Stimulated activated CD4-positive, alpha-beta T cell treated with anti-CD3 and anti-CD28 coated beads, Interleukin-15, amount 100 ng/mL, for 48 hours (primary cell): ENCODE data around the gene PQBP1.
"Not testable (repeated sequence)": the region's sequence is repeated elsewhere in the genome, so short reads cannot be mapped to it uniquely, and the experiment has no call there.

Source experiments
- DNase-seq, 2 donors: peaks; one replicate each; pipeline ENCODE4 v3.0.0-alpha.2; 2020; ENCODE audit warnings: low read depth in 2 of 2

PQBP1 gene, protein sequence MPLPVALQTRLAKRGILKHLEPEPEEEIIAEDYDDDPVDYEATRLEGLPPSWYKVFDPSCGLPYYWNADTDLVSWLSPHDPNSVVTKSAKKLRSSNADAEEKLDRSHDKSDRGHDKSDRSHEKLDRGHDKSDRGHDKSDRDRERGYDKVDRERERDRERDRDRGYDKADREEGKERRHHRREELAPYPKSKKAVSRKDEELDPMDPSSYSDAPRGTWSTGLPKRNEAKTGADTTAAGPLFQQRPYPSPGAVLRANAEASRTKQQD

GRCh38 chrX:48897625-48898306, at the start of gene PQBP1, which contains the start of gene TIMM17B:
Gene PQBP1, plus strand, starts transcription at chrX:48897930. Its CDS starts 580 bp downstream, at chrX:48898510.
Gene TIMM17B, minus strand, starts transcription at chrX:48897768. Its CDS starts 19 bp downstream, at chrX:48897749.
- DNase-seq = peak; percentile 77 to 80

- DNase-seq = no peak
Measured at GRCh38 chrX:48848847-48849246, 48.9 kb upstream of the PQBP1 start.

GRCh38 chrX:48852857-48853256, 44.9 kb upstream of the PQBP1 start:
- DNase-seq = no peak

DNA sequence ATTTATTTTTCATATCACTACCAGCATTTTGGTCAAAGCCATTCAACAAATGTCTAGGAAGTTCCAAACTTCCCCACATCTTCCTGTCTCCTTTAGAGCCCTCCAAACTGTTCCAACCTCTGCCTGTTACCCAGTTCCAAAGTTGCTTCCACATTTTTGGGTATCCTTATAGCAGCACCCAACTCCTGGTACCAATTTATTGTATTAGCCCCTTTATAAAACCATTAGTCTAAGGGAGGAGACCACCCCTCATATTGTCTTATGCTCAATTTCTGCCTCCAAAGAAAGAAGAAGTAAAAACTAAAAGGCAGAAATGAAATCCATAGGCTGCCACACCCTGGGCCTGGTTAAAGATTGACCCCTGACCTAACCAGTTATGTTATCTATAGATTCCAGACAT, 44.2 kb upstream of the PQBP1 start:
- DNase-seq = not testable (repeated sequence)

DNA sequence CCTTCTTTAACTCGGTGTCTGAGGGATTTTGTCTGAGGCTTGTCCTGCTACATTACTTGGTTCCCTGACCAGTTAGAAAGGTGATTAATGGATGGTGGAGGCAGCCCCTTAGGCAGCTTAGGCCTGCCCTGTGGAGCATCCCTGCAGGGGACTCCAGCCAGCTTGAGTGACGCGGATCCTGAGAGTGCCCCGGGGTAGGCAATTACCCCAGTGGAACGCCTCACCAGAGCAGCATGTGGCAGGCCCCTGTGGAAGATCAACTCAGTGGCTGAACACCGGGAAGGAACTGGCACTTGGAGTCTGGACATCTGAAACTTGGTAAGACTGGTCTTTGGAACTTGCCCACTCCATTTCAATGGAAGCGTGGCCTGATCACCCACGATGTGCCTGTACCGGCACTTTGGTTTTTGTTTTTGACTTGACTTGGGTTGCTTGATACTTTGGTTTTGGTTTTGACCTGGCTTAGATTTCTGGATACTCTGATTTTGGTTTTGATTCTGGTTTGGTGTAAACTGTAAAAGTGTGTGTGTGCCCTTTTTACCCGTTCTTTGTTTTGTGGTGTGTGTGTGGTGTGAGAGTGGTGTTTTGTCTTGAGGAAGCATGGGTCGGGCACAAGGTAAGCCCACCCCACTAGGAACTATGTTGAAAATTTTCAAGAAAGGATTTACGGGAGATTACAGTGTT, 43.5 kb upstream of the PQBP1 start:
- DNase-seq = not testable (repeated sequence)

- DNase-seq = no peak
Measured at GRCh38 chrX:48854898-48855297, 42.8 kb upstream of the PQBP1 start.

DNA sequence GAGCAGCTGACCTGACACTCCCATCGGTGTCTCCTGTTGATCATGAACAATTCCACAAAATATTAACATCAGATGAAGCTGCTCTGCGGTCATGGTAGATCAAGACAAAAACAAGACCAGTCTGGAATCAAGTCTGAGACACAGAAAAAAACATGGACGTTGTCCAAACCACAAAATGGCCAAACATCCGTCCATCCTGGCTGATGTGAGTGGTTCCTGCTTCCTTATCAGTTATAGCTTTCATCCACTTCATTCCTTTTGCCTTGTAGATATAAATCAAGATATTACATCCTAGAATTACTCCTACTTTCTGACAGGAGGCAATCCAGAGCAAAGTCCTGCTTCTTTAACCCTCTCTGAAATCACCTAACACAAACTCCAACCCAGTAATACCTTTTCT, 33.5 kb upstream of the PQBP1 start:
- DNase-seq = no peak

- not testable (repeated sequence) for DNase-seq
Measured at GRCh38 chrX:48872017-48872416, 25.7 kb upstream of the PQBP1 start.

DNA sequence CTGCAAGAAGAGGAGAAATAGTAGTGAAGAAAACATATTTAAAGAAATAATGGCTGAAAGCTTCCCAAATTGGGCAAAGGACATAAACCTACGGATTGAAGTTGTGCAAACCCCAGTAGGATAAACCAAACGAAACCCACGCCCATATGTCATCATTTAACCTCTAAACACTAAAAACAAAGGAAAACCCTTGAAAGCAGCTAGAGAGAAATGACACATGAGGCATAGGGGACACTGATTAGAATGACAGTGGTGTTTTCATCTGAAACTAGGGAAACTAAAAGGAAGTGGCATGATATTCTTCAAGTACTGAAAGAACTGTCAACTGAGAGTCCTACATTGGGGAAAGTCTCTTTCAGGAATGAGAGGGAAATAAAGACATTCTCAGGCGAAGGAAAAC, 20.8 kb upstream of the PQBP1 start:
- not testable (repeated sequence) for DNase-seq

GRCh38 chrX:48883729-48884128, 14.0 kb upstream of the PQBP1 start:
- DNase-seq = no peak

- not testable (repeated sequence) for DNase-seq
Measured at GRCh38 chrX:48886586-48886985, 11.1 kb upstream of the PQBP1 start.

- no peak for DNase-seq
Measured at GRCh38 chrX:48890296-48890925, 7.3 kb upstream of the PQBP1 start.

DNA sequence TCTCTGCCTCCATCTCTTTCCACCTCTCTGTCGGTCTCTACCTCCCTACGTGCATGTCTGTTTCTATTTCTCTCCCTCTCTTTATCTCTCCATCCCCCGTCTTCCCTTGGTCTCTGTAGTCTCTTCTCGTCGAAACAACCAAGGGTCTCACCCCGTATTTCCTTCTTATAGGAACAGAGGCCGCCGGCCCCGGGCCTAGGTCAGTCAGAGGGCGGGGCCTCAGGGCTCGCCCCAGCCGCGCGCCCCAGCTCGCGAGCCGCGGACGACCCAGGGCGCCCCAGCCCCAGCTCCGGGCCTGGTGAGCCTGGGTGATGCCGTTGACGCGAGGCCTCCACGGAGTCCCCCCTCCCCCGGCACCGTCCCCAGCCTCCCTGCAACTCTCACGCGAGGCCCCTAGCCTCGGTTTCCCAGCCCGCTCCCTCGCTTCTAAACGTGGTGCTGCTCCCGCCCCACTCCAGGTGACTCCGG, 6.8 kb upstream of the PQBP1 start:
- no peak for DNase-seq

GRCh38 chrX:48891402-48892288, 6.1 kb upstream of the PQBP1 start:
- peak; percentile 50 to 64 for DNase-seq

DNA sequence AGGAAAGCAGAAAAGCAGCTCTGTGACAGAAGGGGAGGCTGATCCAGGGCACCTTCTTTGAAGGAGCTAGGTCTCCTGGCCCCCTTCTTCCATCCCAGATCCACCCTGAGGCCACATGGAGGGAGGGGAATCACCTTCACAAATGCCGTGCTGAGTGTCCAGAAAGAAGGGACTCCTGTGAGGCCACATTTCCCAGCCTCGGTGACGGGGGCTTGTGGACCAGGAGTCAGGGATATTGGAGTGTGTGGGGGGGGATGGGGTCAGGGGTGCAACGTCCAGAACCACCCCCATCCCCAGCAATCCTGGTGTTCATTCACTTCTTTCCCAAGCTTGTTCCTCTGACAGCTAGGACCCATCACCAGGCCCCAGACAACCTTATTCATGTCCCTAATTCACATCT, 4.8 kb upstream of the PQBP1 start:
- DNase-seq = no peak

GRCh38 chrX:48893556-48894348, 4.0 kb upstream of the PQBP1 start:
- DNase-seq = no peak

DNA sequence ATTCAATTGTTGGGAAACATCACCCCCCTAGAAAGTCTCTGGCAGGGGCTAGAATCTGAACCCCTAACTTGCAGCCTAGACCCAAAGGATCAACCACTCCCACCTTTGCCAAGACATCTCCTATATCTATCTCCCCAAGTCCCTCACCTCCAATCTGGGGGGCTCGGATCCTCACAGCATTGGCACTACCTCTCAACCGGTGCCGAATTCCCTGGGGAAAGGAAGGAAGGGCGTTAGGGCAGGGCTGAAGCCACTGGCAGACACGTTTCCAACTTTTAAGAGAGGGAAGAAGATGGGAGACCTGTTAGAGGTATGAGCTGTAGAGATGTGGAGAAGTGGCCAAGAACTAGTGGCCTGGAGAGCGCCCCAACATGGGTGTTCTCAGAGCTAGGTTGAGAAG, 2.8 kb upstream of the PQBP1 start:
- DNase-seq = no peak

- no peak for DNase-seq
Measured at GRCh38 chrX:48896611-48897011, 1.1 kb upstream of the PQBP1 start.

DNA sequence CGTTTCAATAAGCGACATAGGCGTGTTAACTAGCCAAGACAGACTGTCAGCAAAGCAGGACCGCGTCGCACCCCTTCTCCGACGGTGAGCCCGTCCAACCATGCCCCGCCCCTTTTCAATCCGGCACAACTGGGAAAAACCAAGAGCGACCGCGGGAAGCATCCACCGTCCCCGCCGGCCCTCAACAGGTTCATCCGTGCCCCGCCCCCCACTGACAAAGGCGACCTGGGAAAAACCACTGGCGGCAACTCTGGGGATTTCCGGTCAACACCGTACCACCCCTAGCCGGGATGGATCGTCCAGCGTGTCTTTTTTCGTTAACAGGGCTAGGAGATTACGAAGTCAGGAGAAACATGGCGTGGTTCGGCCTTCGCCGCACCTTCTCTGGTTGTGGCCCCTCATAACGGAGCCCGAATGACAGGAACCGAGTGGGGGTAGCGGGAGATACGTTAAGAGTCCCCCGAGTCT, 539 bp upstream of the PQBP1 start:
- no peak for DNase-seq

GRCh38 chrX:48899078-48899410, 1.3 kb downstream of the PQBP1 start:
- no peak for DNase-seq
